ENCODE measurements around the gene SYTL3.

SYTL3 gene

DNA sequence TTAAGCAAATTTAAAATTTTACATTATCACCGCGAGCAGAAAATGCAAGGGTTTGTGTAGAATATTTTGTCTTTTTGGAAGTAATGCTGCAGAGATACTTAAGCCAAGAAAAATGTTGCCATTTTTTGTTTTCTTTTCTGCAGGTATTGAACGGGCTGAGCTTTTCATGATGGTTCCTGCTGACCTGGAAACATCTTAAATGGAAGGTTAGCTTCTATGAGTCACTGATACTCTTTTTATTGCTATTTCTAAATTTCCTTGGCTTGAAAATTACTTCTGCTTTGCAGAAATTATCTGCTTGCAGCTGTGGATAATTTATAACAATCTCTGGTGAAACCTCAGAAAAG is 12.7 kb downstream of the SYTL3 start:
- TF ChIP-seq GATA3 (IDR thresholded peaks at IDR 0.05; ENCODE audit: low read depth, low read length) = no peak
- no peak for TF ChIP-seq GATA2 (IDR thresholded peaks at IDR 0.05; ENCODE audit: low read depth, low read length)

GRCh38 chr6:158662954-158663624 is 13.2 kb downstream of the SYTL3 start:
- TF ChIP-seq GATA3 (IDR thresholded peaks at IDR 0.05; ENCODE audit: low read depth, low read length) (no peak), GATA2 (IDR thresholded peaks at IDR 0.05; ENCODE audit: low read depth, low read length) (no peak)

GRCh38 chr6:158663625-158664165 is 13.8 kb downstream of the SYTL3 start:
- TF ChIP-seq GATA2 (IDR thresholded peaks at IDR 0.05; ENCODE audit: low read depth, low read length) (no peak), GATA3 (IDR thresholded peaks at IDR 0.05; ENCODE audit: low read depth, low read length) (no peak)

DNA sequence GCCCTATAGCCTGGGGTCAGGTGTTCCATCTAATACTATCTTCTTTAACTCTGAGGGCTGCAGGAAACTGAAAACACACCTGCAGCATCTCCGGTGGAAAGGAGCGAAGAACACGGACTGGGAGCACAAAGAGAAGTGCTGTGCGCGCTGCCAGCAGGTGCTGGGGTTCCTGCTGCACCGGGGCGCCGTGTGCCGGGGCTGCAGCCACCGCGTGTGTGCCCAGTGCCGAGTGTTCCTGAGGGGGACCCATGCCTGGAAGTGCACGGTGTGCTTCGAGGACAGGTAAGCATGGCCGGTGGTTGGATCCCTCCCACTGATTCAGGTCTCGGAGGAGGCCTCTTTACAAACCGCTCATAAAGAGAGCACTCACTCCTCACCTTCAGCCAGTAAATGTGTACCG is 15.5 kb downstream of the SYTL3 start:
- TF ChIP-seq GATA3 (IDR thresholded peaks at IDR 0.05; ENCODE audit: low read depth, low read length) (no peak), GATA2 (IDR thresholded peaks at IDR 0.05; ENCODE audit: low read depth, low read length) (no peak)

DNA sequence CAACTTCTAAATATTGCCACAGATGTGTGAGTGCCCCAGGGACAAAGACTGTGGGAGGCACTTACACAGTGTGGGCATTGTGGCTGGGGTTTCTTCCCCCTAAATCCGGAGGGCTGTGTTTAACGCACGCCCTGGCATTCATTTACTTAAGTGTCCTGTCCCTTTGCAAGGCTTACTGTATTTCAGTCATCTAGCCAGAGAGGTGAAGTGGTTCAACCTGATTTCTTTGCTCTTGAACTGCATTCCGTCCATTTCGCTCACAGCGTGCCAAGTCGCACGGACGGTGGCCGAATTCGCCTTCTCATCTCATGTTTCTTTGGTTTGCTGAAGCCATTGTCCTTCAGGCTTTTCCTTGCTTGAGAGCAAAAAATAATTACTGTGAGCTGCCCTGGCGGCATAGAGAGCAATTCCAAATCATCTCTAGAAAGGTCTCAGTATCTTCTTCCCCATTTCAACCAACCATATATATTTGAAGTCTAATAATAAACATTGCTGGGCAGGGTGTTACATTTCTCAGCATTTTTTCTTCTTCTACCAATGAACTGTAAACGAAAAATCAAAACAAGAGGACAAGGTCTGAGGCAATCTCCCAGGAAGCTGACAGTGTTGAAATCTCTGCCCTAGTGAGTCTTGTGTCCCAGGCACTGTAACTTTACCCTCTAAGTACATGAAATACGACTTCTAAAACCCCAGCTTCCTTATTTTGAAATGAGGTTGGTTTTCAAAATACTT is 16.9 kb downstream of the SYTL3 start:
- TF ChIP-seq GATA3 (IDR thresholded peaks at IDR 0.05; ENCODE audit: low read depth, low read length) = no peak
- no peak for TF ChIP-seq GATA2 (IDR thresholded peaks at IDR 0.05; ENCODE audit: low read depth, low read length)

- TF ChIP-seq GATA3 (IDR thresholded peaks at IDR 0.05; ENCODE audit: low read depth, low read length) = no peak
- no peak for TF ChIP-seq GATA2 (IDR thresholded peaks at IDR 0.05; ENCODE audit: low read depth, low read length)
These were observed 17.6 kb downstream of the SYTL3 start for GRCh38 chr6:158667360-158667981.

DNA sequence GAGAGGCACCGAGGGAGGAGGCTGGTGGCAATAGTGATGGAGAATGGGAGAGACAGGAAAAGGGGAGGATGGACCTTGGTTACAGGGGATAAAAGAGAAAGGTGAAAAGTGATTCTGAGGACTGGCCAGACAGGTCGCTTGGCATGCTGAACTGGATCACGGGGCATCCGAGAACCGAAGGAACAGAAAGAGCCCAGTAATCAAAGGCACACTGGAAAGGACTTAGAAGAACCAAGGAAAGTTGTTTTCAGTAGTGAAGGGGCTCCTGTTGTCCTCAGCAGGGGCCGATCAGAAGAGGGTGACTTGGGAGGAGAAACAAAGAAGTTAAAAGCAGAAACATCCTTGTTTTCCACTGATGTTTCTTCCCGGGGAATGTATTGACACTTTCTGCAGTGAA is 18.9 kb downstream of the SYTL3 start:
- TF ChIP-seq GATA2 (IDR thresholded peaks at IDR 0.05; ENCODE audit: low read depth, low read length) (no peak), GATA3 (IDR thresholded peaks at IDR 0.05; ENCODE audit: low read depth, low read length) (no peak)

GRCh38 chr6:158669145-158670035 is 19.5 kb downstream of the SYTL3 start:
- TF ChIP-seq GATA3 (IDR thresholded peaks at IDR 0.05; ENCODE audit: low read depth, low read length) (no peak), GATA2 (IDR thresholded peaks at IDR 0.05; ENCODE audit: low read depth, low read length) (no peak)

- TF ChIP-seq GATA3 (IDR thresholded peaks at IDR 0.05; ENCODE audit: low read depth, low read length) (no peak), GATA2 (IDR thresholded peaks at IDR 0.05; ENCODE audit: low read depth, low read length) (no peak)
These were observed 22.9 kb downstream of the SYTL3 start for GRCh38 chr6:158672726-158673125.

- TF ChIP-seq GATA2 (IDR thresholded peaks at IDR 0.05; ENCODE audit: low read depth, low read length) (no peak), GATA3 (IDR thresholded peaks at IDR 0.05; ENCODE audit: low read depth, low read length) (no peak)
These were observed 24.7 kb downstream of the SYTL3 start for GRCh38 chr6:158674342-158675131.

DNA sequence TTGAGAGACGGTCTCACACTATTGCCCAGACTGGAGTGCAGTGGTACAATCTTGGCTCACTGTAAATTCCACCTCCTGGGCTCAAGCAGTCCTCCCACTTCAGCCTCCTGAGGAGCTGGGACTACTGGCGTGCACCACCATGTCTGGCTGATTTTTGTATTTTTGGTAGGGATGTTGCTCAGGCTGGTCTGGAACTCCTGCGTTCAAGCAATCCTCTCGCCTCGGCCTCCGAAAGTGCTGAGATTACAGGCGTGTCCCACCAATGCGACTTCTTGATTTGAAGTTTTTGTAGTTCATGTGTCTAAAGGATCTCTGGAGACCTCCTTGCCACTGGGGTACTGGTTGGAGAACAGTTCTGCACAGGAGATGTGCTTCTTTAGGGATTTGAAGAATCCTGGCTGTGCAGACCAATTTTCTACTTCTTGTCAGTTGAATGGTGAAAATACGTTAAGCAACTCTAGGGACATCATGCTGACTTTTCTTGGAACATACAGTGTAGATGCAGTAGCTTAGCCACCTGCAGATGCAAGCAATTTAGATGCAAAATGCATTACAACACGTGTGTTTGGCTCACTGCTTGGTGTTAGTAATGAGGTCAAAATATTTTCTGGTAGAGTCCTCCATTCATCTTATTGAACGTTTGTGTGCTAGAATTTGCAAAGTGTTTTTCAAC is 28.2 kb downstream of the SYTL3 start:
- no peak for TF ChIP-seq GATA2 (IDR thresholded peaks at IDR 0.05; ENCODE audit: low read depth, low read length)

DNA sequence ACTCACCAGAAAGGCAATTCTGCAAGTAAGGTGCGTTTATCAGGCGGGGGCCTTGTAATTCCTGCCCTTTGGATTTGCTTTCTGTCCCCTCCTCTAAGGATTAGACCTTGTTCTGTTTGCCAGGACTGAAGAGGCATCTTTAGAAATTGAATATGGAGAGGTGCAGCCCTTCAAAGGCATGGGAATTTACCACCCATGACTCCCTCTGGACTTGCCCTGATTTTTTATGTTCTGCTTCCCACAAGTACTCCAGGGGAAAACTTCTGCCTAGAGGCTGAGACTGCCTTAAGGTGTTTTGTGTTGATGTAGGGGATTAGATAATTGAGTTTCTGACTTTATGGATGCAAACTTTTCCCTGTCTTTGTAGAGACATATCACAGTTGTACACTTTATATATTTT is 30.2 kb downstream of the SYTL3 start:
- TF ChIP-seq GATA3 (IDR thresholded peaks at IDR 0.05; ENCODE audit: low read depth, low read length) (no peak), GATA2 (IDR thresholded peaks at IDR 0.05; ENCODE audit: low read depth, low read length) (no peak)

GRCh38 chr6:158680481-158680880 is 30.6 kb downstream of the SYTL3 start:
- TF ChIP-seq GATA3 (IDR thresholded peaks at IDR 0.05; ENCODE audit: low read depth, low read length) (no peak), GATA2 (IDR thresholded peaks at IDR 0.05; ENCODE audit: low read depth, low read length) (no peak)

Measured in SH-SY5Y (cell line).